HG02588 (cell line): ENCODE measurements around the gene SLC2A4.
"Not testable (repeated sequence)": the region's sequence is repeated elsewhere in the genome, so short reads cannot be mapped to it uniquely, and the experiment has no call there.

Experiments used
- ATAC-seq: cut with Tn5 transposase; IDR thresholded peaks from one replicate; pipeline ENCODE4 v1.9.1; 2021; ENCODE audit warnings: mild to moderate bottlenecking, moderate library complexity; ENCODE audit not compliant: unreplicated experiment

SLC2A4 gene

DNA sequence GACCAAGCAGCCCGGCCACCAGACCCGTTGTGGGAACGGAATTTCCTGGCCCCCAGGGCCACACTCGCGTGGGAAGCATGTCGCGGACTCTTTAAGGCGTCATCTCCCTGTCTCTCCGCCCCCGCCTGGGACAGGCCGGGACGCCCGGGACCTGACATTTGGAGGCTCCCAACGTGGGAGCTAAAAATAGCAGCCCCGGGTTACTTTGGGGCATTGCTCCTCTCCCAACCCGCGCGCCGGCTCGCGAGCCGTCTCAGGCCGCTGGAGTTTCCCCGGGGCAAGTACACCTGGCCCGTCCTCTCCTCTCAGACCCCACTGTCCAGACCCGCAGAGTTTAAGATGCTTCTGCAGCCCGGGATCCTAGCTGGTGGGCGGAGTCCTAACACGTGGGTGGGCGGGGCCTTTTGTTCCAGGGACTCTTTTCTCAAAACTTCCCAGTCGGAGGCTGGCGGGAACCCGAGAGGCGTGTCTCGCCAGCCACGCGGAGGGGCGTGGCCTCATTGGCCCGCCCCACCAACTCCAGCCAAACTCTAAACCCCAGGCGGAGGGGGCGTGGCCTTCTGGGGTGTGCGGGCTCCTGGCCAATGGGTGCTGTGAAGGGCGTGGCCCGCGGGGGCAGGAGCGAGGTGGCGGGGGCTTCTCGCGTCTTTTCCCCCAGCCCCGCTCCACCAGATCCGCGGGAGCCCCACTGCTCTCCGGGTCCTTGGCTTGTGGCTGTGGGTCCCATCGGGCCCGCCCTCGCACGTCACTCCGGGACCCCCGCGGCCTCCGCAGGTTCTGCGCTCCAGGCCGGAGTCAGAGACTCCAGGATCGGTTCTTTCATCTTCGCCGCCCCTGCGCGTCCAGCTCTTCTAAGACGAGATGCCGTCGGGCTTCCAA lies at the start of gene SLC2A4:
TSS of gene SLC2A4 (plus strand) at position 645 of the 879 bp plus-strand sequence. CDS start at position 862, 217 bp downstream.
- ATAC-seq, result peak; percentile 60

DNA sequence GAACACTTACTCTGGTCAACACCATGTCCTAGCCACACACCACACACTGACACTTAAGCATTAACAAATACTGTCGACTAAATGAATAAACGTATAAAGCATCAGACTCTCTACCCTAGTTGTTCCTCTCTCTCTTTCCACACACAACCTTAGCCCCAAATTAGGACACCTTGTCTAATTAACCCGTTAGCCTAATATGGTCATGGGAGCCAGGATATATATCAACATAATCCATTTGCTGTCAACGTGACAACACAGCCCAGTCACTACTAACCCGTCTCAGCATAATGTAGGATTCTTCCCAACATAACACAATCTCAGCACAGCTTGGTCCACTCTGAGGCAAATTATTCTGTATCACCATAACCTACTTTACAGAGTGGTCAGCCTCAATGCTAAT lies 49.4 kb upstream of the SLC2A4 start:
- no peak for ATAC-seq

DNA sequence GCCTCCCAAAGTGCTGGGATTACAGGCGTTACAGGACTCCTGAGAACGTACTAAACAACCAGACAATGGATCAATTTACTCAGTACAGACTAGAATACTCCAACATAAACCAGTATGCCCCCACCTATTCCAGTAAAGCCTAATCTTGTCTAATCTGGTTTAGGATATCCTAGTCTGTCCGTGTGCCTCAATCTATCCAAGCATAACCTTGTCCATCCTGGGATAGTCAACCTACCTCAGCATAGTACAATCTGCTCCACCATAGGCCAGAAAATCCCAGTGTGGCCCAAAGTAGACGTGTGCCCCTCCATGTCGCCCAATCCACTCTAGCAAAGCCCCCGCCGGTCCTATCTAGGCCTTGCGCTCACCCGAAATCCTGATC lies 47.8 kb upstream of the SLC2A4 start:
- ATAC-seq, result no peak

DNA sequence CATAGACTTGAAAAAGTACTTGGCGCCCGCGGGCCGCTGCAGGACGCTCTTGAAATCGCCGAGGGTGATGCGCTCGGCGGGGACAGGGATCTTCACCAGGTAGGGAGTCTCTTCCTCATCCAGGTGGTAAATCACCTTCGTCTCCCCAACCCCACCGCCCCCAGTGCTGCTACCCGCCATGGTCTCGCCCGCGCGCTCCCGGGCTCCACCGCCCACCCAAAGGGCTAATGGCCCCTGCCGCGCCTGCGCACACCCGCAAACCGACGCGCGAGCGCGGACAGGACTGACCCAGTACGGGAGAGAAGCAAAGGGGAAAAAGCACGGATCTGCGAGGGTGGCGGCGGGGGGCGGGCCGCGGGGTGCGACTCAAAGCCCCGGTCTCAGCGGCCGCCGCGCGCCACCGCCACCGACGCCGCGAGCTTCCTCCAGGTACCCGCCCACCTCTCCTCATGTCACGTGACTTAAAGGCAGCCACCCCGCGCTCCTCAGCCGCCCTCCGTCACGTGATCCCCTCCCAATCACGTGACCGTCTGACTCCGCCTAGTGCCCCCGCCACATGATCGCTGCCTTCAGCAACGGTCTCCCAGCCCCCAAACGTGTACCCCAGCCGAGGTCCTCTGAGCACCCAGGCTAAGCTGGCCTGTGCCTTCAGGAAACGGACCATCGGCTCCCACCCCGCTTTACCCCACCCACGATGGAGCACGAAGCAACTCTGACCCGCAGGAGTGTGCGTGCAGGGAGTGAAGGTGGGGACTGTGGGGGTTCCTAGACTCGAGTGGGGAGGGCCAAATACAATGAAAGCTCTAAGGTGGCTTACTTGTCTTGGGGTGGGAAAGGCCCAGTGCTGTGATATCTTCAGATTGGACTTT lies 47.2 kb upstream of the SLC2A4 start, which contains the start of gene DVL2:
TSS of gene DVL2 (minus strand) at position 435 of the 869 bp plus-strand sequence. CDS start at position 180, 255 bp downstream.
- peak; percentile 51 for ATAC-seq

- no peak for ATAC-seq
Observed at GRCh38 chr17:7235693-7236665, 45.5 kb upstream of the SLC2A4 start.

- ATAC-seq, result no peak
Observed at GRCh38 chr17:7236808-7237207, 44.7 kb upstream of the SLC2A4 start.

DNA sequence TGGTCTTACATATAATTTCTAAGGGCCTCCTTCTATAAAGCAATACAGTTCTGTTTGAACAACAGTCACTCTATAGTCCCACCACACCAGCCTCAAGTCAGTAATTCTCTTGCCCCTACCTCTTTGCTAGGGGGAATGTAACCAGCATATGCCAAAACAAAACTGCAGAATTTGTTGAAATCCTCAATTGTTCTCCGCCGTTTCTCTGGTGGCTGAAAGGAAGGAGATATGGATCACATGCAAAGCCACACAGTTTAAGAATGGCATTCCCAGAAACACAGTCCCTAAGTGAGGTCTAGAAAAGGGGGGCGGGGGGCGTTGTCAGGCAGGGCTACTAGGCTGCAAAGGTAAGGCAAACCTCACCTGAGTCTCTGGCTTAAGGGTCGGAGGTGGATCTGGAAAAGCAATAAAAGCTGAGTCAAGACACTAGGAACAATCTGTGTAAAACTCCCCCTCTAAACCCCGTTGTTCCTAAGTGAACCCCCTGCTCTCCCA lies 44.2 kb upstream of the SLC2A4 start:
- ATAC-seq, result no peak

DNA sequence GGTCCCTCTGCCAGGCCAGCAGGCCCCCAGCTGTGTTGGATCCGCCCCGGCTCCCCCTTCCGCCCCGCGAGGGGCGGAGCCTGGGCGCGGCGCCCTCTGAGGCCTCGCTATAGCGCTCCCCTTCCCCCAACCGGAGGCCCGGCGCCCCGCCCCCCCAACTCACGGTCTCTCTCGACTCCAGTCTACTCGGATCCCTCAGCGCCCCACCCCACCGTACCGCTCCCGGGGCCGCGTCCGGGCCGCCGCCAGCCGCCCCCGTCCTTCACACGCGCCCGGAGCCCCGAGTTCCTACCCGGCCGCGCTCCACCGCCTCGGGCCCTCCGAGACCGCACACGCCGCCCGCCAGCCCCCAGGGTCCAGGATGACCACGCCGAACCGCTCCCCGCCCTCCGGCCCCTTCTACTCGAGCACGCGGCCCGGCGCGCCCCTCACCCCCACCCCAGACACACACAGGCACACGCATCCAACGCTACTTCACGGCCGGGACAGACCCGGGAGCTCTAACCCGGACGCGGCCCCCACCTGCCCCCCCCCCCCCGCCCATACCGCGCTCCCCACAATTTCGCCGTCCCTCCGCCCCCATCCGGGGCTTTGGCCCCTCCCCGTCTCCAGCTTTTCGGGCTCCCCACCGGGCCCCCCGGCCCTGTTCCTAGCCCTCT lies 43.6 kb upstream of the SLC2A4 start:
- ATAC-seq, result no peak

DNA sequence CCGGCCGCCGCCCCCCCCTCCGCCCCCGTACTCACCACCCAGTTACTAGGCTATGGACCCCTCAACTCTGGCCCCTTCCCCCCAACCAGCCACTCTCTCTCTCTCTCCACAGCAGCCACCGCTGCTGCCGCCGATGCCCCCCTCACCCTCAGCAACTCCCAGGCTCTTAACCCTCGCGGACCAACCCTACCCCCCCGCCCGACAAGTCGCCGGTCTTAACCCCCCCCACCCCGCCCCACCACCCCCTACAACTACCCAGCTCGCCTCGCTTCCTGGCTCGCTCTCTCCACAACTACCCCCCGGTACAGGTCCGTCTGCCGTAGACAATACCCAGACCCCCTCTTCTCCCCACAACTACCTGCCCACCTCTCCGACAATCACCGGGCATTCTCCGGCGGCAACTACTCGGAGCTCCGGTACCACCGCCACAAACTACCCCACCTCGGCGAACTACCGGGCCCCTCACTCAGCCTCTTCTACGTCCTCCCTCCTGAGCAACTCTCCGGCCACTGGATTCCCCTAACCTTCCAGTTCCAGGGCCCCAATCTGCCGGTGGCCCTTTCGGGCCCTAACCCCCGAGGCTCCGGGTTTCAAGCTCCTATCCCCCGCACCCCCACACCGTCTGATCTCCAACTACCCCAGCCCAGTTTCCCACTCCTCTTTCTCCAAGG lies 43.0 kb upstream of the SLC2A4 start:
- ATAC-seq, result no peak

DNA sequence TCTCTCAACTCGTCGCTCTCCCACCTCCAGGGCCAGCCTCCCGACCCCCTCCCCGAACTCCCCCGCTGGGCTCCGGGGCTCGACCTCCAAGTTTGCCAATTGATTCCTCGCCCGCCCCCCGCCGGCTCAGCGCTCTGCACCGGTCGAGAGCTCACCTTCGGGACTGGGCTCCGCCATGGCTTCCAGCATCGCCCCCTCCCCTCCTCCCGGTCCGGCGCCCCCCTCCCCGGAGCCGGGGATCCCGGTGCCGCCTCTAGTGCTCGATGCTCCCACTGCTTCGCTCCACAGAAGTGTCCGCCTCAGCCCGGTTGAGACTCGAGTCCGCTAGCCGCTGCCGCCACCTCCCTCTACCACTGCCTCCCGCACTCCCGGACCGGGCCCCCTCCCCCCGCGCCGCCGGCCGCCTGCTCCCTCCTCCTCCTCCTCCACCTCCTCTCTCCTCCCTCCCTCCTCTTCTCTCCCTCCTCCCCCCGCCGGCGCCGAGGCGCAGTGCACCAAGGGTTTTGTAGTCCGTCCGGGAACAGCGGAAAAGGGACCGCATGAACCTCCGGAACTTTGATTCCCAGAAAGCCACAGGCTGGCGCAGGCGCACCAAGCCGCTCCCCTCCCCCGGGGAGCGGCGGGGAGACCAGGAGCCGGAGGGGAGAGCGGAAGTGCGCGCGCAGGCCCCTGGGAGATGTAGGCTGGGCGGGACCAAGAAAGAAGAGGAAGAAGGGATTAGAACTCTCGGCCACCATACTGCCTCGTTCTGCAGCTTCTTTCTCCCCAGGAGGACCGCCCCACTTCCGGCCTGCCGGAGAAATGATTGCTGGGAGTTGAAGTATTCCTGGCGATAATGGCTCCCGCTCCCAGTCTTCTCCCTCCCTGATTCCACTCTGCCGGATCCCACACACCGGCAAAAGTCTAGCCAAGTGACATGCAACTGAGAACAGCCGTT lies 42.2 kb upstream of the SLC2A4 start, which contains the start of gene PHF23:
TSS of gene PHF23 (minus strand) at position 367 of the 937 bp plus-strand sequence. CDS start at position 189, 178 bp downstream.
- ATAC-seq, result peak; percentile 42

DNA sequence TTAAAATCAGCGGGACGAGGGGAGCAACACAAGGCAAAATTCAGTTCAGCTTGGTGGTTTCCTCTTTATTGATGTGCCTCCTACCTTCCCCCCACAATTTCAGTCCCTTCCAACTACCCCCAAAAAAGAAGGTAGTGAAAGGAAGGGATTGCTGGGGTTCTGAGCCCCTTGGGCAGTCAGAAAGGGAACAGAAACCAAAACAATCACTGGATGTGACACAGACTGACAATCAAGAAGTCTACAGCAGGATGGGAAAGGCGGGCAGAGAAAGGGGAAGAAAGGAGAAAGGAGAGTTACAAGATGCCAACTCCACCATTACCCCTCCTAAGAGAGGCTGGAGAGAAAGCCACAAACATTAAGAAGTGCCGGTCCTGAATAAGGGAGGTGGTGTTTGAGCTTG lies 41.1 kb upstream of the SLC2A4 start:
- ATAC-seq, result no peak

DNA sequence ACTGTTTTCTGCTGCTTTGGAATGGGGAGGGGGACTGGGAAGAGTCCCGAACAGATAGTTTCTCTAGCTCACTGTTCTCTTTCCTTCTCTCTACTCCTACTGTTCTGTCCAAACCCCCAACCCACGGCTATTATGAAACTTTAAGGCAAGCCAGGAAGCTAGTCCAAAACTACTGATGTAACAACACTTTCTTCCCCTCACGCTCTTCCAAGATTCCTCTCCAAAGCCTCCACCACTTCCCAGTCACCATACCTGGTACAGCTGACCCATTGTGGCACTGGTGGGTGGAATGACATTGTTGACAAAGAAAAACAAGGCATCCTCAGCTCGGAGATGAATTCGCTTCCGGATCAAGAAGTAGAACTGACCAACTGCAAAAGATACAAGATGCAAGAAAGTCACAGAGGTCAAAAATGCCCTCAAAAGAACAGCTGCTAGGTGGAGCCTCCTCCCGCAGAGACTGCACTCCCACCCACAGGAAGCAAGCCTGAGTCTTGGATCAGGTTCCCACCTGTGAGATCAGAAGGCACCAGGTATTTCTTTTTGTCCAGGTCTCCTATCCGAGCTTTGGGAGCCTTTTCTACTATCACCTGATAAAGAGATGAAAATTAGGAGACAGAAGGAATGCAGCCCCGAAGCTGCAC lies 40.3 kb upstream of the SLC2A4 start:
- ATAC-seq, result no peak

DNA sequence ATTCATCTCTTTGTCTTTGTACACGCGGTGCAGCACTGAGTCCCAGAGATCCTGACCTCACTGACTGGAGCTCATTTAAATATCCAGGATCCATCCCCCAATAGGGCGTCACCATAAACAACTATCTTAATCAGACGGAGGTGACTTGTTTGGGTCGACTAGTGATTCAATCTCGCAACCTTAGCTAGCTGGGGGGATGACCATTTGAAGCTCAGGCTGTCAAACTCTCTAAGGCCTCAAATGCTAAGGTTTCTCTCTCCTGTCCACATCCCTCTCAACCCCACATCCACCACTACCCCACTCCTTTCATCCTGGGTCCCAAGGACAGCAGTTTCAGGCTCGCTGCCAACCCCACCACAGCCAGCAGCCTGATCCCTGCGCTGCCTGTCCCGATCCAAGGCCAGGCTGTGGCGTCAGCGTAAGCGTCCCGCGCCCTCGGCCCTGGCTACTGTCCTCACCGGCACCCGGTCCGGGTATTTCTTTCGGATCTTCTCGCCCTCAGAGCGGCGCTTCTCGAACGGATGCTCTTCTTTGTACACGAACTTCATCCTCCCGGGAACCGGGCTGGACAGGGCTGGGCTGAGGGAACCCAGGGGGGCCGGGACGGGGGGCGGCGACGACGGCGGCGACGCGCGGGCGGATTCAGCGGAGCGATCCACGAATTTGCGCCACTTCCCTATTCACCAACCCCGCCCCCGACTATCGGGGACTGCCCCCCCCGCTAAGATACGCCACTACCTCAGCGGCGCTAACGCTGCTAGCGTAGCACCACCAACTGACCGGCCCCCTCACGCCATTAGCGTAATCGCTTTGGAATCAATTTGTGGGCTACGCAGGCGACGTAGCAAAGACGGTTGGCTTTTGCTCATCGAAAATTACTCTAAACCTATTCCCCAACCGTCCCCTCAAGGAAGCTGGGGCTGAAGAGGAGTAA lies 39.5 kb upstream of the SLC2A4 start, which contains the start of gene GABARAP:
TSS of gene GABARAP (minus strand) at position 667 of the 934 bp plus-strand sequence. CDS start at position 548, 119 bp downstream.
- ATAC-seq, result peak; percentile 33

- peak; percentile 37 for ATAC-seq
Observed at GRCh38 chr17:7242717-7243452, 38.6 kb upstream of the SLC2A4 start.

DNA sequence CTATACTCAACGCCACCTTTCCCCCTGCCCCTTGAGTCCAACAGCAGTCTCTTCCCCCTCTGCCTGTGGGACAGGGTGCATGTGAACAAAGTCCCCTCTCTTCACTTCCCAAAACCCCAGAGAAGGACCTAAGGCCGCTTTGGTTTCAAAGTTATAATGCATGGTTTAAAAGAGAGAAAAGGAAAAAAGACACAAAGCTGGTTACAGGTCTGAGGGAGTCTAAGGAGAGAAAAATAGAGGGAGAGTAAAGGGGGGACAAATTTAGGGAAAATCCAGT lies 38.1 kb upstream of the SLC2A4 start:
- no peak for ATAC-seq

DNA sequence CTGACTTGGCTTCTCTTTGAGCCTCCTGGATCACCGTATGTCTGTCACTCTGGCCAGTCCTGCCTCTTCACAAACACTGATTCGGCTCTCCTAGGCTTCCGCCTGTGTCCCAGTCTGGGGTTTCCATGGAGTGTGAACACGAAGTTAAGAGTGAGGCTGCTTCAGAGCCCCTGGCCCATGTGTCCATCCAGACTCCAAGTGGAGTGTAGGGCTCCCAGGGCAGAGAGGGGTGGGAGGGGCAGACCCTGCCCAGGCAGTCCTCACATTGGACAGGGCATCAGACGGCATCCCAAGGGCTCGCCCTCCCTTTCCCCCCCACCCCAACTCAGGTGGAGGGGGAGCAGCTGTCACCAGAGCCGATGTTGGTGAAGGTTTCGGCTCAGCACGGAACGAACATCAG lies 37.7 kb upstream of the SLC2A4 start:
- ATAC-seq, result not testable (repeated sequence)
